GM12801 (cell line): ENCODE results near the gene GUSB.

ENCODE experiments used
- TF ChIP-seq, protein P1 (sequence below): IDR thresholded peaks from one replicate; pipeline ENCODE4 v1.5.1; 2011; ENCODE audit warnings: control low read depth; ENCODE audit not compliant: insufficient read length; ENCODE audit errors: extremely low read depth

Gene GUSB

DNA sequence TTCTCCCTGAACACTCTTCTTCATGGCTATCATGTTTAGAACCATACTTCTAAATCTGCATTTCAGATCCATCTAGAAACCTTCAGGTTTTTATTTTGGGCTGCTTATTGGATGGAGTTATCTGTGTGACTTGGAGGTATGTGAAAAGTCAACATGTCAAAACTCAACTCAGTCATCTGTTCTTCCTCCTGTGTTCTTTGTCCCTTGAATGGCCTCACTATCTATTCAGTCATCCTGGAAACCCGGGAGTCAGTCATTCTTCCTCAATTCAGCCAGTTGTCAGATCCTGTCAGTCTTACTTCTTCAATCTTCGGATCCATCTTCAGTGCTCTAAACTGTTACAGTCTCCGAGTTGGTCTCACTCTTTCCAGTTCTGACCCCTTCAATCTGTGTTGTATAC, 57.0 kb downstream of the GUSB start:
- TF ChIP-seq, protein P1, sequence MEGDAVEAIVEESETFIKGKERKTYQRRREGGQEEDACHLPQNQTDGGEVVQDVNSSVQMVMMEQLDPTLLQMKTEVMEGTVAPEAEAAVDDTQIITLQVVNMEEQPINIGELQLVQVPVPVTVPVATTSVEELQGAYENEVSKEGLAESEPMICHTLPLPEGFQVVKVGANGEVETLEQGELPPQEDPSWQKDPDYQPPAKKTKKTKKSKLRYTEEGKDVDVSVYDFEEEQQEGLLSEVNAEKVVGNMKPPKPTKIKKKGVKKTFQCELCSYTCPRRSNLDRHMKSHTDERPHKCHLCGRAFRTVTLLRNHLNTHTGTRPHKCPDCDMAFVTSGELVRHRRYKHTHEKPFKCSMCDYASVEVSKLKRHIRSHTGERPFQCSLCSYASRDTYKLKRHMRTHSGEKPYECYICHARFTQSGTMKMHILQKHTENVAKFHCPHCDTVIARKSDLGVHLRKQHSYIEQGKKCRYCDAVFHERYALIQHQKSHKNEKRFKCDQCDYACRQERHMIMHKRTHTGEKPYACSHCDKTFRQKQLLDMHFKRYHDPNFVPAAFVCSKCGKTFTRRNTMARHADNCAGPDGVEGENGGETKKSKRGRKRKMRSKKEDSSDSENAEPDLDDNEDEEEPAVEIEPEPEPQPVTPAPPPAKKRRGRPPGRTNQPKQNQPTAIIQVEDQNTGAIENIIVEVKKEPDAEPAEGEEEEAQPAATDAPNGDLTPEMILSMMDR, result no peak

DNA sequence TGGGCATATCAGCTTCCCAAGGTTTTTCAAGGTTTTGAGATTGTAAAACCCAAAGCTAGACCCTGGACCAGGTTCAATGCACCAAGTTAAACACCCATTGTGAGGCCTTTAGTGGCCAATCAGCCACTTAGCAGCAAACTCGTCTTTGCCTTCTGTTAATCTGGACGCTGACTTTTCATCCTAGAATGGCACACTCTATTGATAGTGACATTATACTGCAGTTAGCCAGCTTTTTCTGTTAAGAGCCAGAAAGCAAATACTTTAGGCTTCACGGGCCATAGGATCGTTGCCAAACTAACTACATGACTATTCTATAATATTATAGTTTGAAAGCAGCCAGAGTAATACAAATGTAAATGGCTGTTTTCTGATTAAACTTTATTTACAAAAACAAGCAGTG, 57.8 kb downstream of the GUSB start:
- TF ChIP-seq, protein P1, result no peak

GRCh38 chr7:65923316-65923715, 58.7 kb downstream of the GUSB start:
- TF ChIP-seq, protein P1, result no peak

DNA sequence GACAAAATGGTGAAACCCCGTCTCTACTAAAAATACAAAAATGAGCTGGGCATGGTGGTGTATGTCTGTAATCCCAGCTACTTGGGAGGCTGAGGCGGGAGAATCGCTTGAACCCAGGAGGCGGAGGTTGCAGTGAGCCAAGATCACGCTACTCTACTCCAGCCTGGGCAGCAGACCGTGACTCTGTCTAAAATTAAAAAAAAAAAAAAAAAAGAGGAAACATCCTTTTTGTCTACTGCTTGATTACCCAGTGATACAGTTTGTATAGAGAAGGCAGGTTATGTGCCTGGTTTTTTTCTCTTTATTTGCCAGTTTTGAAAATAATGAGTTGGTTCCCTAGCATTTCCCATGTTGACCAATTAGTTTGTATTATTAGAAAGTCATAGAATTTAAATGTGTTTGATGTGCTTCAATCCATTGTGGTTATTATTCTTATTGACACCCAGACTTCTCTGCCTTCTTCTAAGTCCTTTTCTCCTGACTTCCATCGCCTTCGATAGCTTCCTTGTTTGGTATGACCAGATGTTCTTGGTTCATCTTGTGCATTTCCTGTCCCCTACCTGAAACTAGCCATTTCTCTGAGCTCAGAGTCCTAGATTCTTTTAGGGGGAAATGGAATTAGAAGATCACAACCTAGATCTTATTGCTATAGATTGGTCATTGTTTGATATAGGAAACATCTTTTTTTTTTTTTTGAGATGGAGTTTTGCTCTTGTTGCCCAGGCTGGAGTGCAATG, 65.9 kb downstream of the GUSB start:
- TF ChIP-seq, protein P1, result no peak

GRCh38 chr7:65912237-65912636, 69.8 kb downstream of the GUSB start:
- TF ChIP-seq, protein P1, result no peak
